GM12865 (cell line): ENCODE results near the gene DTX1.

Experiments
- DNase-seq: peaks from one replicate; pipeline ENCODE4 v3.0.0; 2010; ENCODE audit warnings: low read depth
- H3K4me3 ChIP-seq: 2 replicates; pipeline ENCODE4 v1.5.1; 2011; ENCODE audit warnings: mild to moderate bottlenecking, low read depth, low read length, control low read depth
- TF ChIP-seq, protein P1 (sequence below): IDR thresholded peaks from 2 replicates; pipeline ENCODE4 v1.5.1; 2011; ENCODE audit warnings: low read length, control low read depth, low read depth, inconsistent platforms; ENCODE audit not compliant: insufficient read depth; ENCODE audit errors: missing control alignments

DTX1 gene

DNA sequence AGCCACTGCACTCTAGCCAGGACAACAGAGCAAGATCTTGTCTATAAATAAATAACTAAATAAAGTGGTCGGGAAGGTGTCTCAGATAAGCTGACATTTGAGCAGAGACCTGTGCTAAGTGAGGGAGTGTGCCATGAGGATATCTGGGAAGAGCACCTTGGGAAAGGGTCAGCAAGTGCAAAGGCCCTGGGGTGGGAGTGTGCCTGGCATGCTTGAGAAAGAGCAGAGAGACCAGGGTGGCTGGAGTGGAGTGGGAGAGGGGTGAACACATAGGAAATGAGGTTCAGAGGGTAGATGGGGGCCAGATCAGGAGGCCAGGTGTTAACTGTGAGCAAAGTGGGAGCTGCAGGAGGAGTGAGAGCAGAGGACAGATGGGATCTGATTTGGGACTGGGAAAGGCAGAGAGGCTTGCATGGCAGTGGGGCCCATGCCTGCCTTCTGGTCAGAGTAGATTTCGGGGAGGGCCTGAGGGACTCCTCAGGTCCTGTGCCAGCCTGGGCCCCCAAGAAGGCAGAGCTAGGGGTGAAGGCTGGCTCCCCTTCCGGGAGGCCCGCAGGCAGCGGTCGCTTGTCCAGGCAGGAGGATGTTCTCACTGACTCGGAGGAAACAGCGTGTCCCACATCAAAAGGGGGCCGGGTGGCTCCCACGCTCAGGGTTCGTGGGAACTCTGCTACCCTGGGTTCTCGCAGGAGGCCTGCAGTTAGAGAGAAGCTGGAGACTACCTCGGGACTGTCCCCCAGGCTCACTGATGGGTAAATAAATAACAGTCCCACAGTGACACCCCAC, 32.6 kb downstream of the DTX1 start:
- DNase-seq = peak; percentile 76
- H3K4me3 ChIP-seq = no peak overlapping the region
- TF ChIP-seq, protein P1, sequence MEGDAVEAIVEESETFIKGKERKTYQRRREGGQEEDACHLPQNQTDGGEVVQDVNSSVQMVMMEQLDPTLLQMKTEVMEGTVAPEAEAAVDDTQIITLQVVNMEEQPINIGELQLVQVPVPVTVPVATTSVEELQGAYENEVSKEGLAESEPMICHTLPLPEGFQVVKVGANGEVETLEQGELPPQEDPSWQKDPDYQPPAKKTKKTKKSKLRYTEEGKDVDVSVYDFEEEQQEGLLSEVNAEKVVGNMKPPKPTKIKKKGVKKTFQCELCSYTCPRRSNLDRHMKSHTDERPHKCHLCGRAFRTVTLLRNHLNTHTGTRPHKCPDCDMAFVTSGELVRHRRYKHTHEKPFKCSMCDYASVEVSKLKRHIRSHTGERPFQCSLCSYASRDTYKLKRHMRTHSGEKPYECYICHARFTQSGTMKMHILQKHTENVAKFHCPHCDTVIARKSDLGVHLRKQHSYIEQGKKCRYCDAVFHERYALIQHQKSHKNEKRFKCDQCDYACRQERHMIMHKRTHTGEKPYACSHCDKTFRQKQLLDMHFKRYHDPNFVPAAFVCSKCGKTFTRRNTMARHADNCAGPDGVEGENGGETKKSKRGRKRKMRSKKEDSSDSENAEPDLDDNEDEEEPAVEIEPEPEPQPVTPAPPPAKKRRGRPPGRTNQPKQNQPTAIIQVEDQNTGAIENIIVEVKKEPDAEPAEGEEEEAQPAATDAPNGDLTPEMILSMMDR = no peak

DNA sequence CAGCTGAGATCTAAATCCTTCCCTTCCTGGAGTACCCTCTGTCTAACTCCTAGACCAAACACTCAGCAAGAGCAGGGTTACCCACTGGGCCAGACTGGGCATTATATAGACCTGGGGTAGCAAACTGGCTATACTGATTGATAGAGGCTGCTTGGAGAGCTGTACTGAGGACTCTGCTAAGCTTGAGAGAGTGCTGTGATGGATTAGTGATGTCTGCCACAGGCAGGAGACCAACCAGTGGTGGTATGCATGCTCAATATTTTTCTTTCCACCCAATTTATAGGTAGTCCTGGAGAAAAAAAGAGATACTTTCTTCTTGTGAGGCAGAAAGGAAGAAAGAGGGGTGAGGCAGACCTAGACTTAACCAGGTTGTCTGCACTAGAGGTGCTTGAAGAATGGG, 33.3 kb downstream of the DTX1 start:
- H3K4me3 ChIP-seq = no peak overlapping the region
- TF ChIP-seq, protein P1 = no peak
- no peak for DNase-seq

DNA sequence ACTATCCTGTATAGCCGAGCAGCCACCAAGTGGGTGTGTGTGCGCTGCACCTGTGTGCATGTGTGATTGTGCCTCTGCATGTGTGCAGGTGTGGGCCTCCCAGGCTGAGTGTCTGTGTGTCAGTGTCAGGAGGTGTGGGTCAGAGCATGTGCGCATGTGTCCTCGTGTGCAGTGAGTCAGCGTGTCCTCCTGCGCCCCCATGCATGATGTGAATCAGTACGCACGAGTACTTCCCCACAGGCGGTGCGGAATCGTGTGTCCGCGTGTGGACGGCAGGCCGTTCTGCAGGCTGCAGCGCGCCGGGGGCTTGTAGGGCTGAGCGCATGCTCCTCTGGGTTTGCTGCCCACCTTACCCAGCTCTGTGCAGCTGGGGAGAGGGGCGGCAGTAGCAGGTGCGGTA, 34.2 kb downstream of the DTX1 start:
- no peak overlapping the region for H3K4me3 ChIP-seq
- DNase-seq = no peak
- TF ChIP-seq, protein P1 = no peak

DNA sequence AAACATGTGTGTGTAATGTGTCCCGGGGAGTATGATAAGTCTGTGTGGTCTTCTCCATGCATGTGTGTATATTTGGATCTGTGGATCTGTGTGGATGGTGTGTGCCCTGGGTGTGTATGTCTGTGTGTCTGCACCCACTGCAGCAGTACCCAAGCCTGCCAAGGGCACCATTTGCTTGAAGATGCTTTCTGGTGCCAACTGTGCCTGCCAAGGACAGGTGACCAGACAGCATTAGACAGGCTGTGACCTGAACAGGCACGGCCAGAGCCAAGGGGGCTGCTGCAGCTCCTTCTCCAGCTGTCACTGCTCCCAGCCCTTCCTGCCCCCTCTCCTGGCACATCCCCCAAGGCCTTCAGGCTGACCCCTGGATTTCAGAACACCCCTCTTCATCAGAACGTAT, 35.0 kb downstream of the DTX1 start:
- H3K4me3 ChIP-seq = no peak overlapping the region
- DNase-seq = no peak
- TF ChIP-seq, protein P1 = no peak

DNA sequence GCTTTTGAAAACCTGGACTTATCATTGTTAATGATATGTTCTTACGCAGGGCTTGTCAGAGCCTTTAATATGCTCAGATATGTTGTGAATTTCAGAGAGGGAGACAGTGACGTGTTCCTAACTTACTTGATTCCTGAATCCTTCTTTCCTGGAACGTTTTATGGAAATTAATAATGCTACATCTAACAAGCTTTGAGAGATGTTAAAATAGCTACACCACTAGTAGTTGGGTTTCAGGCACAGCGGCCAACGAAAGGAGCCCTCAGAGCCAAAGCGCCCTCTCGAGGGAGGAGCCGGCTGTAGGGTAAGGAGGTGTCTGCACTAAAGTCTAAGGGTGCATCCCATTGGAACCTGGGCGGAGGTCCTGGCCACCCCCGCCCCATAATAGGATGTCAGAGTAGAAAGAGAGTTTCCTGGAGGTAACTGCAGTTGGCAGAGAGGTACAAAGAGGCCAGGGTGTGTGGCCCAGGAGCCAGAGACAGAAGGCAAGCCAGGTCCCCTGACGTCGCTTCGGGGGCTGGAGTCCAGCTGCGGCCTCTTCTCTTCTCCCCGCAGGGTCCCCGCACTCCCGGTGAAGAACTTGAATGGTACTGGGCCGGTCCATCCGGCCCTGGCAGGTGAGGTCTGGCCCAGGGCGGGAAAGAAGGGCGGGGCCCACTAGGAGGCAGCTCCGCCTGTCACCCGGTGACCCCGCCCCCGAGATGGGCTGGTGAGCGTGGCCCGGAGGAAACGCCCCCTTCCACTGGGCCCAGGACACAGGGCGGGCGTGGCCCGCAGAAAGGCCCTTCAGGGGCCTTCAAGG, 36.3 kb downstream of the DTX1 start:
- TF ChIP-seq, protein P1 = peak; percentile 32
- no peak overlapping the region for H3K4me3 ChIP-seq
- DNase-seq = peak; percentile 43

DNA sequence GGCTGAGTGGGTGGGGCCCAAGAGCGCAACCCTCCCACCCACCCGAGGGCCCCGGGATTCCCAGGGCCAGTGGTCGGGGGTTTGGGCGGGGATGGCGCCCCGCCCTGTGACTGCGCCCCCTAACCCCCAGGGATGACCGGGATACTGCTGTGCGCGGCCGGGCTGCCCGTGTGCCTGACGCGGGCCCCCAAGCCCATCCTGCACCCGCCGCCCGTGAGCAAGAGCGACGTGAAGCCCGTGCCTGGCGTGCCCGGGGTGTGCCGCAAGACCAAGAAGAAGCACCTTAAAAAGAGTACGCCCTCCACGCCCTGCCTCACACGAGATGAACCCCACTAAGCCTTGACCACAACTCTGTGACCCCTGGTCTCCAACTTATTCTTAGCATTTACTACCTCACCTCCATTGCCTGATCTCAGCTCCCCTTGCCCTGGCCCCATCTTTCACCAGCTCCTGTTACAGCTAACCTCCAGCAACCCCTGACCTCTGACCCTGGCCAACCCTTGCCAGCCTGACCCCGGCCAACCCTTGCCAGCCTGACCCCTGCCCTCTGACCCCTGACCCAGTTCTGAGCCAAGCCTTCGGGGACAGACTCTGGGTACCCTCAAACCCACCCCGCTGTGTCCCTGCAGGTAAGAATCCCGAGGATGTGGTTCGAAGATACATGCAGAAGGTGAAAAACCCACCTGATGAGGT, 37.0 kb downstream of the DTX1 start:
- TF ChIP-seq, protein P1 = no peak
- DNase-seq = no peak
- no peak overlapping the region for H3K4me3 ChIP-seq
